ENCODE measurements around the gene SGCA.

SGCA gene

DNA sequence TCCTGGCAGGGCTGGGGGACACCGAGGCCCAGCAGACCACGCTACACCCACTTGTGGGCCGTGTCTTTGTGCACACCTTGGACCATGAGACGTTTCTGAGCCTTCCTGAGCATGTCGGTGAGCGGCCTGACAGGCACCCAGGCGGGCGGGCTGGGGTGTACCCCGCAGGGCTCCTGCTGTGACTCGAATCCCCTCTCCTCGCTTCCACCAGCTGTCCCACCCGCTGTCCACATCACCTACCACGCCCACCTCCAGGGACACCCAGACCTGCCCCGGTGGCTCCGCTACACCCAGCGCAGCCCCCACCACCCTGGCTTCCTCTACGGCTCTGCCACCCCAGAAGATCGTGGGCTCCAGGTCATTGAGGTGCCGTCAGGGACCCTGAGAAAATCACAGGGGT, 1.6 kb downstream of the SGCA start:
- DNase-seq (ENCODE audit: low spot score): no peak

GRCh38 chr17:50168319-50168718, 2.5 kb downstream of the SGCA start:
- DNase-seq (ENCODE audit: low spot score): no peak

GRCh38 chr17:50169121-50169764, 3.4 kb downstream of the SGCA start:
- DNase-seq (ENCODE audit: low spot score): no peak

- DNase-seq (ENCODE audit: low spot score): no peak
Observed at GRCh38 chr17:50169881-50170459, 4.2 kb downstream of the SGCA start.

GRCh38 chr17:50170662-50171370, 5.0 kb downstream of the SGCA start:
- DNase-seq (ENCODE audit: low spot score): no peak

GRCh38 chr17:50171371-50172071, 5.7 kb downstream of the SGCA start:
- no peak for DNase-seq (ENCODE audit: low spot score)

DNA sequence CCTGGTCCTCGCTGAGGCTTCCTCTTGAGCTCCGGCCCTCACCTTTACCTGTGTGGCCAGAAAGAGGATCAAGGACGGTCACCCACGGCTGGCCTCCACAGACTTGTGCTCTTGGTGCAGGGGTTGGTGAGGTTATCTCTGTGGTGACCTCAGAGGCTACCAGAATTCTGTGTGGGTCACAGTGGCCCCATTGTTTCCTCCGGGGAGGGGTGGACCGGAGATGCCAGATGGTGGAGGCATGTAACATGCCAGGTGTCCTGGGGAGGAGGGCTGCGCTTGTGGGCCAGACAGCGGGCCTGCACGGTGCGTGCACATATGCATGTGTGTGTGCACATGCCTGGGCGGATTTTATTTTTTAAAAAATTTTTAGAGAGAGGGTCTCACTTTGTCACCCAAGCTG, 6.3 kb downstream of the SGCA start:
- DNase-seq (ENCODE audit: low spot score): no peak

GRCh38 chr17:50172936-50173334, 7.1 kb downstream of the SGCA start:
- no peak for DNase-seq (ENCODE audit: low spot score)

DNA sequence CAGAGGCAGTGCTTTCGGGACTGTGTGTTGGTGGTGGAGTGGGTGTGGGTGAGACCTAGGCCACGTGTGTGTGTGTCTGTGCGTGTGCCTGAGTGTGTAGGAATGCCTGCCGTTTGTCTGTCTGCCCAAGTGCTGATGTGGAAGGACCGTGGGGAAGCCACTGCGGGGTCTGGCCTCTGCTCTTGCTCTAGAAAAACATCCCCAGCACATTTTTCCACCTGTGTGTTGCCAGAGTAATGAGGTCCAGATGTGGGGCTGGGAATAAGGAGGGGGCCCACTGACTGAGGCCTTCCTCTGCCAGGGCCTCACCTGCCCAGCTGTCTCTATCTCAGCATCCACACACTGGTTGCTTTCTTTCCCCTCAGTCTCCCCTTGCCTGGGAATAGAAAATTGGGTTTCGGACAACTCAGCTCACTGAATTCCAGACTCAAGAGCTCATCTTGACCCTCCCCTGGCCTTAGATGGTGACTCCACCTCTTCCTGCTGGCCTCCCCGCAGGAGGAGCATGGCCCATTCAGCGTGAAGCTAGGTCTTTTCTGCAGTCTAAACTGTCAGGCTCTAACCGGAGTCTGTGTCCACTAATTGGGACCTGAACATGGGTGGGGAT, 7.6 kb downstream of the SGCA start:
- no peak for DNase-seq (ENCODE audit: low spot score)

DNA sequence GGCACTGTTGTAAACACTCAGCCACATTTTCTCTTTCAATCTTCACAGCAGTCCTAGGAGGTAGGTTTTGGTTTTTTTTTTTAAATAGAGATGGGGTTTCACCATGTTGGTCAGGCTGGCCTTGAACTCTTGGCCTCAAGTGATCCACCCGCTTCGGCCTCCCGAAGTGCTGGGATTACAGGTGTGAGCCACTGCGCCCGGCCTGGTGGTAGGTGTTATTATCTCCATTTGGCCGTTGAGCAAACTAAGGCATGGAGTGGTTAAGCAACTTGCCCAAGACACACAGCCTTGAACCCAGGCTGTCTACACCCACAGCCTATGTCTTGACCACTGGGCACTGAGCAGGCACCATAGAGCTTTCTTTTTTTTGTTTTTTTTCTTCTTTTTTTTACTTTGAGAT, 8.6 kb downstream of the SGCA start:
- DNase-seq (ENCODE audit: low spot score): no peak

DNA sequence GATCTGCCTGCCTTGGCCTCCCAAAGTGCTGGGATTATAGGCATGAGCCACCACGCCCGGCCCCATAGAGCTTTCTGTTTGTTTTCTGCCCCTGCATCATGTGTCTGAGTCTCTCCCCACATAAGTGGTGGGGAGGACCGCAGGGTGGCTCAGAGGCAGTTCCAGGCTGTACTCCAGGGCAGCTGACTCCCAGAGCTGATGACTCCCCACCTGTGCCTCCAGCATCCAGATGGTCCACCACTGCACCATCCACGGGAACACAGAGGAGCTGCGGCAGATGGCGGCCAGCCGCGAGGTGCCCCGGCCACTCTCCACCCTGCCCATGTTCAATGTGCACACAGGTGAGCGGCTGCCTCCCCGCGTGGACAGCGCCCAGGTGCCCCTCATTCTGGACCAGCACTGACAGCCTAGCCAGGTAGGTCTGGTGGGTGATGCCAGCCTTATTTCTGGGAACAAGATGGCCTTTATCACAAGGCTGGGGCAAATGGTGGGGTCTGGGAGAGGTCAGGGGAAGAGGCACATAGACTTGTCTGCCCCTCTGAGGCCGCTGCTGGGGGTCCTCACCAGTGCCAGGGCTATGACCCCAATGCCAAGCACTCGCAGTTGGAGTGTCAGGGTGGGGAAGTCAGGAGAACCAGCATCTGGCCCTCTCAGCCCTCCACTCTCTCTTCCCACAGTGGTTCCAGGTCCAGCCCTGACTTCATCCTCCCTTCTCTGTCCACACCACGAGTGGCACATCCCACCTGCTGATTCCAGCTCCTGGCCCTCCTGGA, 9.4 kb downstream of the SGCA start:
- DNase-seq (ENCODE audit: low spot score): no peak

DNA sequence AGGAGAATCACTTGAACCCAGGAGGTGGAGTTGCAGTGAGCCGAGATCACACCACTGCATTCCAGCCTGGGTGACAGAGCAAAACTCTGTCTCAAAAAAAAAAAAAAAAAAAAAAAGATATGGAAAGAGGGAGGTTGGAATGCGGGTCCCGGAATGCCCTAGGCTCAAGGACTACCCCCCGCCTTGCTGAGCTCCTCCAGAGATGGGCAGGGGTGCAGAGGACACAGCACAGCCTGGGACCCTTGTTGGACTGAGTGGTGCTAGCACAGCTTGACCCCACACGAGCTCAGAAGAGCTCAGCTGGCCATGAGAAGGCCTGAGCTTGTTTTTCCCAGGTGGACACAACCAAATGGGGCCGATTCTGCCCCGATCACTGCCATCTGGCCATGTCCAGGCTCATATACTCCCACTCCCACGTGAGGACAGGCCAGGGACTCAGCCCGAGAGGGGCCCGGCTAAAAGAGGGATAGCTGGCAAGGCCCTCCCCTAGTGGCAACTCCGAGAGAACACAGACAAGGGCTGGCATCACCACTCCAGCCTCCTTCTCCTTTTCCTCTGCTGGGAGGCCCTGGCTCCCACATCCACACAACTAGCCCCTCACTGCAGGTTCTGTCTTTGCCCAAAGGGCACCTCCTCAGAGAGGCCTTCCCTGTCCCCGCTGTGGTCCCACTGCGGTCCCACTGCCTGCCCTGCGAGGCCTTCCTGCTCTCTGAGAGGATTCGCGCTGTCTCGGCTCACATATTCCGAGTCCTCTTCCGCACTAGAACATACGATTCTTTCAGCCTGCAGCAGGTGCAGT, 11.0 kb downstream of the SGCA start:
- no peak for DNase-seq (ENCODE audit: low spot score)

DNA sequence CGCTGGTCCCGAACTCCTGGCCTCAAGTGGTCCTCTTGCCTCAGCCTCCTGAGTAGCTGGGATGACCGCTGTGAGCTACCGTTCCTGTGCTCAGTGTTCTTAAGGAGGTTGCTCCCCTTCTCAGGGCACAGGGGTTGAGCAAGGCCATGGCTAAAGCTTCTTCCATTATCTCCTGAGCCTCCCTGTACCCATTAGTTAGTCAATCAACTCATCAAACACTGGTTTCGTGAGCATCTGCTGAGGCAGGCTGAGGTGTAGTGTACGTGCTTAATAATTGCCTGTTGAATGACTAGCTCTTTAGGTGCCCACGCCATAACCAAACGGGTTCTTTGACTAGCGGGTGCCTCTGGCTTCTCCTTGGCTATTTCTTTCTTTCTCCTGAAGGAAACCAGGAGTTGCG, 11.7 kb downstream of the SGCA start:
- no peak for DNase-seq (ENCODE audit: low spot score)

GRCh38 chr17:50177983-50178834, 12.4 kb downstream of the SGCA start:
- peak; percentile 77 for DNase-seq (ENCODE audit: low spot score)

- no peak for DNase-seq (ENCODE audit: low spot score)
Observed at GRCh38 chr17:50180111-50180510, 14.3 kb downstream of the SGCA start.

- no peak for DNase-seq (ENCODE audit: low spot score)
Observed at GRCh38 chr17:50180620-50181019, 14.8 kb downstream of the SGCA start.

DNA sequence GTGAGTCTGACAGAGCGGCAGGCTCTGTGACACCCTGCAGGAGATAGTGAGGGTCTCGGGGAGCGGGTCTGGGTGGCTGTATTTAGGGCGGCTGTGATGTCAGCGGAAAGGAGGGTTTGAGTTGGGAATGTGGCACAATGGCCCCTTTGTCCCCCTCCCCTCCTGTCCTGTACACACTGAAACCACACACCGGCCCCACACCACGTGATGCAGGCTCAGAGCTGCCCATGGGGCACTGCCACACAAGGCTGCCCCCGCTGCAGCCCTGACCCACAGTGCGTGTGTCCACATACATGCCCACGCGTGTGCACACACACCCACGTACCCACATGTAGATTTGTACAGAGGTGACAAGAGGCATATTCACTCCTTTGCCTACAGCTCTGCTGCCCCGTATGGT, 15.3 kb downstream of the SGCA start:
- peak; percentile 66 for DNase-seq (ENCODE audit: low spot score)

DNA sequence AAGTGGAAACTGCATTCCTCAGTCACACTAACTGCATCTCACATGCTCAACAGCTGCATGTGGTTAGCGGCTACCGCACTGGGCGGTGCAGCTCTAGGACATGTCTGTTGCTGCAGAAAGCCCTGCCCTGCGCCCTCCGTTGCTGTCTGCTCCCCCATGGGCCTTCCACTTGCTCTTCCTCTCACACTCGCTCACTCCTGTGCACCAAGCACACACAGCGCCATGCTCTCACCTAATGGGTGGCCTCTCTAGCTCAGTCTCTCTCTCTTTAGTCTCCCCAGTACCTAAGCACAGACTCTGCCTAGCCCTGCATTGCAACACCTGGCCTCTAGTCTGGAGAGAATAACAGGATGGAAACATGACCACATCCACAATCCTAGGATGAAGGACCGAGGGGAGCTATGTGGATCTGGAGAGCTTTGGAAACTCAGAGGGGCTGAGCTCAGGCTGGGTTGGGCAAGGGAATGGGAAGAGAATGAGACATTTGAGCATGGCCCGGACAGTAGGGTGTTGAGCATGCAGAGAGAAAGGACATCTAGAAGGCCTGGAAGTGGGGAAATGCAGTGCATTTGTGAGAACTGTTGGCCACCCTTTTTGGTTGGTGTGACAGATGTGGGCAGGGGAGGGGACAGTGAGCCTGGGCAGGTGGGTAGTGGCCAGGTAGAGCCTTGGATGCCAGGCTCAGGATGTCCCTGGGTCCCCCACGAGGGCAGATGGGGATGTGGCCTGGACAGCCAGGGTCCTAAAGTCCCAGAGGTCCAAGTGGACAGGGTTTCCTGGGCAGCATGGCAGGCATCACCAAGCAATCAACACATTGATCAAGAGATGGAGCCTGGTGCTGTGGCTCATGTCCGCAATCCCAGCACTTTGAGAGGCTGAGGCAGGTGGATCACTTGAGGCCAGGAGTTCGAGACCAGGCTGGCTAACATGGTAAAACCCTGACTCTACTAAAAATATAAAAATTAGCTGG, 16.1 kb downstream of the SGCA start:
- DNase-seq (ENCODE audit: low spot score): no peak

Measured in COLO829 (cell line).